ENCODE measurements around the gene ANKRD18A.

- TF ChIP-seq EZH2 (IDR thresholded peaks at IDR 0.05; ENCODE audit: insufficient read depth, poor library complexity, severe bottlenecking) = no peak
- no peak for TF ChIP-seq EZH2phosphoT487 (IDR thresholded peaks at IDR 0.05; ENCODE audit: insufficient read depth, low read depth)
These were observed 32.1 kb upstream of the ANKRD18A start for GRCh38 chr9:38652486-38652885.
